ENCODE data around the gene SMCO4.
"Not testable (repeated sequence)": the region's sequence is repeated elsewhere in the genome, so short reads cannot be mapped to it uniquely, and the experiment has no call there.

The SMCO4 gene

GRCh38 chr11:93536101-93536861, 6.9 kb downstream of the SMCO4 start:
- TF ChIP-seq CTCF (IDR thresholded peaks at IDR 0.05) (no peak), ZFX (IDR thresholded peaks at IDR 0.05; ENCODE audit: borderline replicate concordance) (no peak)
- no peak overlapping the region for H3K27ac ChIP-seq

GRCh38 chr11:93535578-93535977, 7.6 kb downstream of the SMCO4 start:
- not testable (repeated sequence) for H3K27ac ChIP-seq

- TF ChIP-seq CTCF (IDR thresholded peaks at IDR 0.05) (no peak), ZFX (IDR thresholded peaks at IDR 0.05; ENCODE audit: borderline replicate concordance) (no peak)
- H3K27ac ChIP-seq: no peak overlapping the region
Measured at GRCh38 chr11:93532806-93533205, 10.4 kb downstream of the SMCO4 start.

- no peak overlapping the region; the same call in 1 of the 2 replicates for H3K27ac ChIP-seq
Measured at GRCh38 chr11:93532281-93532789, 10.9 kb downstream of the SMCO4 start.

GRCh38 chr11:93530468-93530826, 12.7 kb downstream of the SMCO4 start:
- TF ChIP-seq CTCF (IDR thresholded peaks at IDR 0.05) (no peak), ZFX (IDR thresholded peaks at IDR 0.05; ENCODE audit: borderline replicate concordance) (no peak)
- peak overlapping the region; percentile 52 for H3K27ac ChIP-seq

More at GRCh38 chr11:93532281-93532789, 10.9 kb downstream of the SMCO4 start:
- no peak for TF ChIP-seq ZFX (IDR thresholded peaks at IDR 0.05; ENCODE audit: borderline replicate concordance)
- no peak for TF ChIP-seq CTCF (IDR thresholded peaks at IDR 0.05)

GRCh38 chr11:93529707-93530467, 13.3 kb downstream of the SMCO4 start:
- H3K27ac ChIP-seq: peak overlapping the region; percentile 52
- TF ChIP-seq CTCF (IDR thresholded peaks at IDR 0.05) (no peak), ZFX (IDR thresholded peaks at IDR 0.05; ENCODE audit: borderline replicate concordance) (no peak)

GRCh38 chr11:93528757-93529645, 14.2 kb downstream of the SMCO4 start:
- peak overlapping the region; percentile 52 for H3K27ac ChIP-seq
- TF ChIP-seq CTCF (IDR thresholded peaks at IDR 0.05): no peak
- TF ChIP-seq ZFX (IDR thresholded peaks at IDR 0.05; ENCODE audit: borderline replicate concordance): no peak

Data from 22Rv1 (cell line).